NCI-H82 (cell line): ENCODE measurements around the gene UCK2.

ENCODE experiments used
- DNase-seq: peaks from one replicate; lab custom pipeline; 2025; lab: John Stamatoyannopoulos, UW

The UCK2 gene

DNA sequence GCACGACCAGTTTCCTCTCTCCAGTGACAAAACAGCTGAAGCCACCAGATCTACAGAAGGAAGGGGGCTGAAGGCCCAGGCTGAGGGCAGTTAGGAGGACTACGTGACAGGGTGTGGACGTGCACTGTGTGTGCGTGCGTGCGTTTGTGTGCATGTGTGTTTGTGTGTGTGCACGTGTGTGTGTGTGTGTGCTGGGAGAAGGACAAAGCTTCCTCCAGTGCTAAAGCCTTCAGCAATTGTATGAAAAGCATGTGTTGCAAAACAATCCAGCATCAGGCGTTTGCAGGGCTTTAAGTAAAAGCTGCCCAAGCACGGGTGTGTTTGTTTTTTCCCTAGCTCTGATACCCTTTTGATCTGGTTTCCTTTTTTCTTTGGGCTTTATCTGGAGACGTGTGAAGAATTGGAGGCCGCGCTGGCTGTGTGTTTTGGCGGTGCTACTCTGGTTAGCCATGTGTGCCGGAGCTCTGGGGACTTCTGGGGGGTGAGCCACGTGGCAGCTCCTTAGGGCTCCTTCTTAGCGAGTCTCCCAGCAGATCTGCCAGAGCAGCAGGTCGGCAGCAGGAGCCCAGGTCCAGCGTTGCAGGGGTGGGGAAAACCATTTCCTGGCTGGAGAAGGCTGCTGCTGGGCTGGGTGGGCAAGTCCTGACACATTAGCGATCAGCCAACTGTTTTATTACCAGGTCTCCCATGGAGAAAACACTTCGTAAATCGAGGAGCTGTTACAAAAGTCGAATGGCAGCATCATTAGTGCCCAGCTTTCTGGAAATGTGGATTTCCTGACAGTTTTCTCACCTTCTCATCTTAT is 73.4 kb downstream of the UCK2 start:
- DNase-seq, result no peak

- no peak for DNase-seq
Observed at GRCh38 chr1:165902565-165902964, 75.2 kb downstream of the UCK2 start.

DNA sequence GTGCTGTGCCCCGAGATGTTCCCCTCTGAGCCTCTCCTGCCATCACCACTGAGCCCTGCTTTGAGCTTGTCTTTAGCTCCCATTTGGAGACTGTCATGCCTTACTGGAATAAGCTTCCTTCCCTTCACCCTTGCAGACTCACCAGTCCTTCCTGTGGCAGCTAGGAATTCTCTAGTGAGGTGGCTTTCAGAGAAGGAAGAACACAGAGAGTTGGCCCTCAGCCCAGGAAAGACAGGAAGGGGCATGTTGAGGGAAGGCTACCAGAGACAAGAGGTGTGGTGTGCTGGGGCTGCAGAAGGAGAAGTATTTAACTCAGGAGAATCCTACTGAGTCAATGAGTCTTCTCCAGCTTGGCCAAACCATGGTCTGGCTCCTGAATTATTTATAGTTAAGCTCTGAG is 76.3 kb downstream of the UCK2 start:
- DNase-seq, result no peak

GRCh38 chr1:165904948-165905347 is 77.5 kb downstream of the UCK2 start:
- no peak for DNase-seq

DNA sequence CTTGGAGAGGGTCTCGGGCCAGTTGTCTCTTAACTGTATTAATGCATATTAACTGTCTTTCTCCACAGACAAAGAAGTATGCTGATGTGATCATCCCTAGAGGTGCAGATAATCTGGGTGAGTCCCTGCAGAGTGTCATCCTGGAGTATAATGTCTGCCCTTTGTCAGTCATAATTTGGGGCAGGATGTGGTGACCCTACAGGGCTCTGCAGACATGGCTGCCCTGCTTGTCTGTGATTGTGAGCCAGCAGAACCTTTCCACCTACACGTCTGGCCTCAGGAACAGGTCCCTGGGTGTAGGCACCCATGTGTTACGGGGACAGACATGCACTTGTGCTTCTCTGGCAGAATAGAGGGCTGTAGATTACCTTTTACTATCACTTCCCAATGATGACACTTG is 78.4 kb downstream of the UCK2 start:
- DNase-seq, result no peak

- no peak for DNase-seq
Observed at GRCh38 chr1:165907256-165907857, 79.9 kb downstream of the UCK2 start.

GRCh38 chr1:165910764-165911421 is 83.5 kb downstream of the UCK2 start:
- DNase-seq, result peak; percentile 29

GRCh38 chr1:165911609-165912281 is 84.3 kb downstream of the UCK2 start:
- DNase-seq, result no peak

DNA sequence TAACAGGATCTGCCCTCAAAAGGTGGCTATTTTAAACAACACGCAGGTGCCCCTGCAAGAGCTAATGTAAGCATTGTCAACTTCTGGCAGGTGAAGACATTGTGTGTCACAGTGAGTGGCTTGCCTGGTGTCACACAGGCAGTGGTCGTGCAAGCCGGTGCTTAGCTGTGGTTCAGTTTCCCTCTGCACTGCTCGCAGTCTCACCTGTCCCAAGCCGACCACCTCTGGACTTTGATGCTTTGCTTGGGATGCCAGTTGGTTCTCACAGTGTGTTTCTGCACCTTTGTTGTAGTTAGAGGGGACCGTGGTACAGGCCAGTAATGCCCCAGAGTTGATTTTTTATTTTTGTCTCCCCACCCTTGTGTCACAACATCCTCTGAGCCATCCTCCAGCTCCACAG is 85.2 kb downstream of the UCK2 start:
- no peak for DNase-seq

DNA sequence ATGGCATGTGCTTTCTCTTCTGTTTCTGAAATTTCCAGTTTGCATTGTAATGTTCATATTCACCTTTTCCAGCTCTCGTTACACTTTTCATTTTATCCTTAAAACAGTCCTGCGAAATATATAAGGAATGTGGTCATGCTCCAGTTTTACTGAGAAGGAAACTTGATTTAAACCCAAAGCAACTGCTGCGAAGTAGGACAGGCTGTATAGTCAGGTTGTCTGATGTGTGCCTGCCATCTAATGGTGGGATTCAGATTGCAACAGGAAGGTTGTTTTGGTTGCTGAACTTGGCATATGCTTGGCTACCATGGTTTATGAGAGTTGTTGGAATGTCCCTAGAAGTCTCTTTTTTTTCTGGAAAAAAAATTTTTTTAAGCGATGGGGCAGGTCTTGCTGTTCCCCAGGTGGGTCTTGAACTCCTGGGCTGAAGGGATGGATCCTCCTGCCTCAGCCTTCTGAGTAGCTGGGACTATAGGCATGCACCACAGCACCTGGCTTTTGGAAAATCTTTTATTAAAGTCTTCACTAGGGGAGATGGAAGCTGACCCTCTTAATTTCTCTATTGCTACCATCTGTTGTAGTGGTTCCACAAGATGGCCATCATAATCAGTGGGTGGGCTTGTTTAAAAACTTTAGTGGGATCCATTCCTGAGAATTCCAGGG is 86.9 kb downstream of the UCK2 start:
- peak; percentile 81 for DNase-seq

DNA sequence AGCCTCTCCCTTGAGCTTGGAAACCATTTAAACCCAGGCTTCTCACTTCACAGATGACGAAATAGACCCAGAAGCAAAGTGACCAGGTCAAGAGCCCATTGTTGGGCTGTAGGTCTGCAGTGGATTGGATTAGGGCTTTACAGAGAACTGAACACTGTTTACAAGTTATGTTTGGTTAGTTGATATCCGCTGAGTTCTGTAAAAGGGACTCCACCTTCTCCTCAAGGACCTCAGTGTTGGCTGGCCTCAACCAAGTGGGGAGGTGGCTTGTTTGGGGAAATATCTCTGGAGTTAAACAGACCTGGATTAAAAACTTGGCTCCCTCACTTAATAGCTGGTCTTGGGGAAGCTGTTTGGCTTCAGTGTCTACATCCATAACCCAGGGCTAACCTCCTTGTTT is 88.1 kb downstream of the UCK2 start:
- no peak for DNase-seq

GRCh38 chr1:165915932-165916348 is 88.5 kb downstream of the UCK2 start:
- DNase-seq, result no peak

DNA sequence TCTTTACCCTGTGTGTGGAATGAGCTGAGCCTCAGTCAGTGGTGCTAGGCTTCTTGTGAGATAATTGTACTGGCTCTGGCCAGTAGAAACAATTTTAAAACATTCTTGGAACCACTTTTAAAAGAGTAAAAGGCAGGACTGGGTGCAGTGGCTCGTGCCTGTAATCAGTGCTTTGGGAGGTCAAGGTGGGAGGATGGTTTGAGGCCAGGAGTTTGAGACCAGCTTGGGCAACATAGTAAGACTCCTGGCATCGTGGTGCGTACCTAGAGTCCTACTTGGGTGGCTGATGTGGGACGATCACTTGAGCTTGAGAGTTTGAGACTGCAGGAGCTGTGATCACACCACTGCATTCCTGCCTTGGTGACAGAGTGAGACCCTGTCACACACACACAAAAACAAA is 89.8 kb downstream of the UCK2 start:
- DNase-seq, result no peak

- DNase-seq, result no peak
Observed at GRCh38 chr1:165924117-165924516, 96.7 kb downstream of the UCK2 start.

DNA sequence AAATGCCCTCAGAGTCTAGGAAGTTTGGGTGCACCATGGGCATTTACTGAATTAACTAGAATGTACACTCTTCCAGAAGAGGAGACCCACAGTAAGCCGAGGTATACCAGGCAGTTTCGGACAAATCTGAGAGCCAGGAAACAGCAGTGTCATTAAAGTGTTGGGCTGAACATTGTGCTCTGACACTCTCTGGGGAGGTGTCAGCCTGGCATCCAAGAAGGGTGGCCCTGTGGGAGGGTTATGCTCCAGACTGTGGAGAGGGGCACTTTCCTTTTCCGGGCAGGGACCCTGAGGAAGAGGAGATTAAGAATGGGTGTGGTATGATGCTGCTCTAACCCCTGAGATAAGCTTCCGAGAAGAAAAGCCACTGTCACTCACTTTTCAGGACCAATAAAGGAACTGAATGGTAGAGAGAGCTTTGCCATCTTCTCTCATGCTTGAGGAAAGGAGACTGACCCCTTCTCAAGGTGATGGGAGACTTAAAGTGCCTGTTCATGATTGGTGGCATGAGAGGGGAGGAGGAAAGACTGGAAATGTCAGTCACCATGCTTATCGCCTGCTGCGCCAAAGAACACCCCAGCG is 98.2 kb downstream of the UCK2 start:
- DNase-seq, result peak; percentile 78

GRCh38 chr1:165927169-165927568 is 99.8 kb downstream of the UCK2 start:
- no peak for DNase-seq

- peak; percentile 83 for DNase-seq
Observed at GRCh38 chr1:165928075-165928731, 100.8 kb downstream of the UCK2 start.

GRCh38 chr1:165930961-165931360 is 103.5 kb downstream of the UCK2 start:
- no peak for DNase-seq

- peak; percentile 23 for DNase-seq
Observed at GRCh38 chr1:165933446-165934170, 106.2 kb downstream of the UCK2 start.

DNA sequence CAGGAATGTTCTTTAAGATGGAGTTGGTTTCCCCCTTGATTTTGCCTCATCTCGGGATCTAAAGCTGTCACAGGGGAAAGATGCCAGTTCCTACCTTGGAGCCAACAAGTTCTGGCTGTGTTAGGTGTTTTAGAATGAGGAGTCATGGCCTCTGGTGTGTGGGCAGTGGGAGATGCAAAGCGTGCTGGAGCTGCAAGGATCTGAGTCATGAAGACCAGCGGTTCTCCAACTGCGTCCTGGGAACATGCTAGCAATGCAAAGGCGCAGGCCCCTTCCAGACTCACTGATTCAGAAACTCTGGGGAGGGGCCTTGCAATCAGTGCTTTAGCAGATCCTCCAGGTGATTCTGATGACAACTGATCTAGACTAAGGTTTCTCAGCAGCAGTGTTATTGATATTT is 109.1 kb downstream of the UCK2 start:
- no peak for DNase-seq

DNA sequence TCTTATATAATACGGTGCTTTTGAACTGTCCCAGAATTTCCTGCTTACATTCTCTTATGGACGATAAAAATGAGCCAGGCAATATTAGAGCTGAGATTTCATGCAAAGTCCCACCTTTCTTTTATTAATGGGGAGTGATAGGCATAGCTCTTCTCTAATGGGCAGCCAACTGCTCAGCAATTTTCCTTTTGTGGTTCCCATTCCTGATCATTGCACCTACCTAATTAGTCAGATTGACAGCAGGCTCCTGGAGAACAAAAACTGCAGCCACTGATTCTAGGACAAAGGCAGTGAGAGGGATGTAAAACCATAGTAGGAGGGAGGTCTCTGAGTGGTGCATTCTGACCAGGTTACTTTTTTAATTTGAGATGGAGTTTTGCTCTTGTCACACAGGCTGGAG is 110.4 kb downstream of the UCK2 start:
- no peak for DNase-seq
